Heart right ventricle (tissue), 16 donors: ENCODE measurements around the gene CPED1. TPM values are rescaled to one million over a fixed set of nuclear protein-coding genes. Genes with fewer than 3 reads are reported as not detected.

Source experiments
- ATAC-seq, 8 donors: fragments of 200-7000 bp; cut with Tn5 transposase; one replicate each; pipeline ENCODE4 v1.9.1; 2020; ENCODE audit warnings: mild to moderate bottlenecking in 8 of 8, moderate library complexity in 8 of 8, moderate number of reproducible peaks in 1 of 8
- DNase-seq, 2 donors: peaks; one replicate each; pipeline ENCODE4 v3.0.0-alpha.2; 2020
- H3K27ac ChIP-seq, 10 donors: fragments of 200-600 bp; sonication (generic) in 2 of 10; one replicate each; pipeline versions ENCODE4 v1.5.0 to v1.8.0; 2020 to 2022; ENCODE audit warnings: mild to moderate bottlenecking in 3 of 10
- H3K27me3 ChIP-seq, 7 donors: fragments of 200-600 bp; one replicate each; pipeline ENCODE4 v1.8.0; 2021 to 2022; ENCODE audit warnings: mild to moderate bottlenecking in 2 of 7
- H3K36me3 ChIP-seq, 9 donors: fragments of 200-600 bp; sonication (generic) in 1 of 9; one replicate each; pipeline versions ENCODE4 v1.5.0 to v1.8.0; 2020 to 2022; ENCODE audit warnings: mild to moderate bottlenecking in 2 of 9
- H3K4me1 ChIP-seq, 9 donors: fragments of 200-600 bp; sonication (generic) in 1 of 9; one replicate each; pipeline versions ENCODE4 v1.5.0 to v1.8.0; 2020 to 2022; ENCODE audit warnings: mild to moderate bottlenecking in 4 of 9
- H3K4me3 ChIP-seq, 10 donors: fragments of 200-600 bp; sonication (generic) in 2 of 10; one replicate each; pipeline versions ENCODE4 v1.5.0 to v1.8.0; 2020 to 2022; ENCODE audit warnings: mild to moderate bottlenecking in 7 of 10, moderate library complexity in 2 of 10
- H3K9me3 ChIP-seq, 11 donors: fragments of 200-600 bp in 10 of 11; sonication (generic) in 2 of 11; one replicate each; pipeline versions ENCODE4 v1.5.0 to v1.8.0; 2013 to 2022; ENCODE audit warnings: mild to moderate bottlenecking in 2 of 11, control low read depth in 1 of 11, moderate library complexity in 1 of 11
- CTCF ChIP-seq, 9 donors: fragments of 200-600 bp; sonication (generic) in 2 of 9; IDR thresholded peaks; one replicate each; pipeline versions ENCODE4 v1.5.0 to v1.8.0; 2021 to 2022; ENCODE audit warnings: antibody characterized with exemption in 9 of 9, mild to moderate bottlenecking in 5 of 9, moderate library complexity in 1 of 9
- WGBS, 2 donors: extraction: QIAGEN DNeasy Blood & Tissue Kit; methylation state at CpG; one replicate each; pipeline ENCODE4 v1.1.7; 2013; ENCODE audit warnings: inconsistent platforms in 1 of 2; 5-methylcytosine and 5-hydroxymethylcytosine counted together
- intact Hi-C, 10 donors: fragments of 100-400 bp; cut with DNase I; formaldehyde crosslinking; loops; one replicate each; pipeline versions ENCODE4 v1.11.1 to v1.14.2; 2022
- polyA plus RNA-seq, 2 donors: library from polyadenylated mRNA; stranded (reverse); fragments of 200-250 nt; gene quantifications; one replicate each; pipeline ENCODE4 v1.2.3, GENCODE V29; 2013
- total RNA-seq, 10 donors: library from RNA; stranded (reverse); fragmentation: NEBNext Ultra II Directional in 3 of 10; extraction: Animal tissue kit (Norgen Biotek cat#: 25700) in 3 of 10; gene quantifications; one replicate each; pipeline versions ENCODE4 v1.2.1 to v1.2.4, GENCODE V29; 2021 to 2023
- donor health status: Arrhythmogenic right ventricular cardiomyopathy.
- donor health status: ischemic (EF 13 %, LVEDD 7.1; RV severe dilation, severe dysfunction).
- donor health status: healthy with polysubstance abuse.
- donor health status: DM: no; HTN: yes; CAD: no.
- donor health status: DM: no; HTN: no; CAD: no.
- donor health status: ischemic (EF 25% LVEDD 6.9; RV normal size, moderate dysfunction).
- donor health status: ischemic (EF 25% LVEDD 5.7; RV mildly dilated, moderate dysfunction).
- donor health status: healthy.
- donor health status: DM: yes; HTN: yes; CAD: no.
- donor health status: Ischemic cardiomyopathy.
- donor health status: ischemic (EF 35%, LVEDD 5.7; RV mildly dilated, moderate dysfunction).
- donor health status: nonischemic (EF 11% LVEDD 7.7; RV severe dilation, severe dysfunction).
- donor health status: DM: yes; HTN: yes; CAD: no.
- donor health status: PGD.
- donor health status: ischemic (EF 29% LVEDD 5.4; RV normal size, mild dysfunction).
- donor health status: nonischemic (EF 23%, LVEDD 6.1; RV moderate dilation, normal function).

The CPED1 gene
- total and polyA plus RNA-seq, 12 donors = 3.9 to 56.5 (median 31.2) TPM

- peak overlapping the region in 3 of 10 donors; percentile 6 to 36 (median 32) for H3K27ac ChIP-seq
- H3K9me3 ChIP-seq = peaks cover 0 to 14% (median 0%) of the 10 kb centered on the region in 11 donors
- 75 to 83% methylated on average over 4 of the region's 4 CpGs for WGBS, 2 donors
- no peak for TF ChIP-seq CTCF (IDR thresholded peaks at IDR 0.05)
- no peaks in the 10 kb centered on the region for H3K27me3 ChIP-seq
- no peak overlapping the region for H3K4me3 ChIP-seq
- DNase-seq = no peak
- ATAC-seq = no peak
- no peaks in the 10 kb centered on the region for H3K36me3 ChIP-seq
- H3K4me1 ChIP-seq = peaks cover 0 to 46% (median 37%) of the 10 kb centered on the region in 9 donors
- intact Hi-C loops = no loop called here
These were observed 49.6 kb downstream of the CPED1 start for GRCh38 chr7:121037957-121038716.

- Histone ChIP-seq H3K4me1 (peaks cover 0 to 44% (median 33%) of the 10 kb centered on the region in 9 donors), H3K27ac (peak overlapping the region in 3 of 10 donors; percentile 6 to 36 (median 32)), H3K4me3 (no peak overlapping the region), H3K9me3 (peaks cover 0 to 14% (median 0%) of the 10 kb centered on the region in 11 donors), H3K36me3 (no peaks in the 10 kb centered on the region), H3K27me3 (no peaks in the 10 kb centered on the region)
- DNase-seq = no peak
- TF ChIP-seq CTCF (IDR thresholded peaks at IDR 0.05) = no peak
- 54 to 68% methylated on average over 7 of the region's 7 CpGs for WGBS, 2 donors
- intact Hi-C loops = no loop called here
- peak in 5 of 8 donors; percentile 12 to 29 (median 20) for ATAC-seq
These were observed 50.4 kb downstream of the CPED1 start for GRCh38 chr7:121038717-121039509.

- intact Hi-C loops = no loop called here
- Histone ChIP-seq H3K27me3 (no peaks in the 10 kb centered on the region), H3K27ac (peak overlapping the region in 1 of 10 donors; percentile 32), H3K4me3 (no peak overlapping the region), H3K4me1 (peaks cover 0 to 48% (median 33%) of the 10 kb centered on the region in 9 donors), H3K9me3 (peaks cover 0 to 14% (median 0%) of the 10 kb centered on the region in 11 donors), H3K36me3 (no peaks in the 10 kb centered on the region)
- 93 to 97% methylated on average over 2 of the region's 2 CpGs for WGBS, 2 donors
- DNase-seq (no peak), ATAC-seq (no peak)
- no peak for TF ChIP-seq CTCF (IDR thresholded peaks at IDR 0.05)
These were observed 51.0 kb downstream of the CPED1 start for GRCh38 chr7:121039510-121039822.

GRCh38 chr7:121039994-121040393 lies 51.5 kb downstream of the CPED1 start:
- Histone ChIP-seq H3K9me3 (peaks cover 0 to 14% (median 0%) of the 10 kb centered on the region in 11 donors), H3K4me1 (peaks cover 0 to 53% (median 38%) of the 10 kb centered on the region in 9 donors), H3K27ac (no peak overlapping the region), H3K36me3 (no peaks in the 10 kb centered on the region), H3K4me3 (no peak overlapping the region), H3K27me3 (no peaks in the 10 kb centered on the region)
- no peak for TF ChIP-seq CTCF (IDR thresholded peaks at IDR 0.05)
- intact Hi-C loops = loop anchor here in 1 of 10 donors (10.0 kb wide), 1 partner anchor 45 kb away; no protein-coding TSS in a partner anchor
- WGBS, 2 donors = 98 to 99% methylated on average over 2 of the region's 2 CpGs
- DNase-seq (no peak), ATAC-seq (no peak)
